Hepatocyte (in vitro differentiated cells): ENCODE data around the gene OSBP2. TPM values are rescaled to one million over a fixed set of nuclear protein-coding genes. Genes with fewer than 3 reads are reported as not detected.

ENCODE experiments used
- DNase-seq: peaks from one replicate; pipeline ENCODE4 v3.0.0-alpha.2; 2016; ENCODE audit warnings: low spot score
- H2AFZ ChIP-seq: fragments of 200-600 bp; sonication (generic); 2 replicates; pipeline ENCODE4 v1.6.0; 2016; ENCODE audit warnings: antibody characterized with exemption, mild to moderate bottlenecking
- H3K27ac ChIP-seq: fragments of 200-600 bp; sonication (generic); 2 replicates; pipeline ENCODE4 v1.5.1; 2016; ENCODE audit warnings: mild to moderate bottlenecking
- H3K27me3 ChIP-seq: fragments of 200-600 bp; sonication (generic); 2 replicates; pipeline ENCODE4 v1.6.1; 2016
- H3K36me3 ChIP-seq: fragments of 200-600 bp; sonication (generic); replicated peaks from 2 replicates; pipeline ENCODE4 v1.5.1; 2016; ENCODE audit warnings: low read depth; ENCODE audit not compliant: insufficient read depth
- H3K4me1 ChIP-seq: fragments of 200-600 bp; sonication (generic); 2 replicates; pipeline ENCODE4 v1.5.1; 2016; ENCODE audit warnings: mild to moderate bottlenecking, moderate library complexity; ENCODE audit not compliant: insufficient read depth
- H3K4me2 ChIP-seq: fragments of 200-600 bp; sonication (generic); 2 replicates; pipeline ENCODE4 v1.6.0; 2016
- H3K4me3 ChIP-seq: fragments of 200-600 bp; sonication (generic); 2 replicates; pipeline ENCODE4 v1.5.1; 2016; ENCODE audit warnings: mild to moderate bottlenecking
- H3K79me2 ChIP-seq: fragments of 200-600 bp; sonication (generic); 2 replicates; pipeline ENCODE4 v1.6.0; 2017; ENCODE audit warnings: mild to moderate bottlenecking
- H3K9me2 ChIP-seq: fragments of 200-600 bp; sonication (generic); replicated peaks from 2 replicates; pipeline ENCODE4 v1.6.0; 2017; ENCODE audit warnings: mild to moderate bottlenecking; ENCODE audit not compliant: insufficient read depth
- H3K9me3 ChIP-seq: fragments of 200-600 bp; sonication (generic); 2 replicates; pipeline ENCODE4 v1.5.1; 2016; ENCODE audit warnings: low read depth, mild to moderate bottlenecking
- H4K20me1 ChIP-seq: fragments of 200-600 bp; sonication (generic); 2 replicates; pipeline ENCODE4 v1.6.0; 2016; ENCODE audit warnings: mild to moderate bottlenecking; ENCODE audit not compliant: insufficient read depth, poor library complexity, severe bottlenecking
- EZH2 ChIP-seq: fragments of 200-600 bp; sonication (generic); IDR thresholded peaks from 2 replicates; pipeline ENCODE4 v1.6.1; 2016; ENCODE audit warnings: antibody characterized with exemption, mild to moderate bottlenecking, borderline replicate concordance
- EZH2phosphoT487 ChIP-seq: fragments of 200-600 bp; sonication (generic); IDR thresholded peaks from one replicate; pipeline ENCODE4 v1.6.1; 2018; ENCODE audit warnings: antibody characterized with exemption, mild to moderate bottlenecking, low read depth, moderate library complexity; ENCODE audit not compliant: unreplicated experiment, severe bottlenecking
- WGBS: methylation state at CpG from one replicate; pipeline ENCODE4 v1.1.6; 2016; ENCODE audit warnings: low lambda C conversion rate; ENCODE audit errors: missing lambda C conversion rate; 5-methylcytosine and 5-hydroxymethylcytosine counted together
- polyA plus RNA-seq: library from polyadenylated mRNA; unstranded; fragments of >200 nt; fragmentation: Nextera tagmentation; extraction: Ambion mirVana; gene quantifications from 2 replicates; pipeline ENCODE4 v1.2.1, GENCODE V29; 2016
- total RNA-seq: library from RNA; depleted of rRNA; stranded (reverse); fragments of >200 nt; gene quantifications from 2 replicates; pipeline ENCODE4 v1.2.3, GENCODE V29; 2014
- TF ChIP-seq, protein P1 (sequence below): fragments of 200-600 bp; sonication (generic); IDR thresholded peaks from 2 replicates; pipeline ENCODE4 v1.5.1; 2016; ENCODE audit warnings: antibody characterized with exemption, mild to moderate bottlenecking; ENCODE audit not compliant: poor library complexity

OSBP2 gene
- total and polyA plus RNA-seq, 2 experiments from 2014 or later, result 23.0 to 25.5 TPM

- H3K4me3 ChIP-seq, result no peak overlapping the region
- WGBS, result 93% methylated on average over 14 of the region's 14 CpGs
- H3K79me2 ChIP-seq, result no peaks in the 10 kb centered on the region
- H3K27ac ChIP-seq, result no peak overlapping the region
- H3K4me1 ChIP-seq, result no peaks in the 10 kb centered on the region
- DNase-seq, result no peak
- H2AFZ ChIP-seq, result no peak overlapping the region
- no peaks in the 10 kb centered on the region for H3K9me3 ChIP-seq
- no peaks in the 10 kb centered on the region for H3K36me3 ChIP-seq
- no peaks in the 10 kb centered on the region for H4K20me1 ChIP-seq
- no peak overlapping the region for H3K4me2 ChIP-seq
- no peaks in the 10 kb centered on the region for H3K9me2 ChIP-seq
- TF ChIP-seq EZH2phosphoT487 (no peak), EZH2 (no peak)
- TF ChIP-seq, protein P1, sequence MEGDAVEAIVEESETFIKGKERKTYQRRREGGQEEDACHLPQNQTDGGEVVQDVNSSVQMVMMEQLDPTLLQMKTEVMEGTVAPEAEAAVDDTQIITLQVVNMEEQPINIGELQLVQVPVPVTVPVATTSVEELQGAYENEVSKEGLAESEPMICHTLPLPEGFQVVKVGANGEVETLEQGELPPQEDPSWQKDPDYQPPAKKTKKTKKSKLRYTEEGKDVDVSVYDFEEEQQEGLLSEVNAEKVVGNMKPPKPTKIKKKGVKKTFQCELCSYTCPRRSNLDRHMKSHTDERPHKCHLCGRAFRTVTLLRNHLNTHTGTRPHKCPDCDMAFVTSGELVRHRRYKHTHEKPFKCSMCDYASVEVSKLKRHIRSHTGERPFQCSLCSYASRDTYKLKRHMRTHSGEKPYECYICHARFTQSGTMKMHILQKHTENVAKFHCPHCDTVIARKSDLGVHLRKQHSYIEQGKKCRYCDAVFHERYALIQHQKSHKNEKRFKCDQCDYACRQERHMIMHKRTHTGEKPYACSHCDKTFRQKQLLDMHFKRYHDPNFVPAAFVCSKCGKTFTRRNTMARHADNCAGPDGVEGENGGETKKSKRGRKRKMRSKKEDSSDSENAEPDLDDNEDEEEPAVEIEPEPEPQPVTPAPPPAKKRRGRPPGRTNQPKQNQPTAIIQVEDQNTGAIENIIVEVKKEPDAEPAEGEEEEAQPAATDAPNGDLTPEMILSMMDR, result no peak
- H3K27me3 ChIP-seq, result peaks cover 16% of the 10 kb centered on the region
These were observed 133.8 kb downstream of the OSBP2 start for GRCh38 chr22:30828187-30829155.

- no peak overlapping the region for H3K4me2 ChIP-seq
- no peak for DNase-seq
- H2AFZ ChIP-seq, result no peak overlapping the region
- H3K36me3 ChIP-seq, result no peaks in the 10 kb centered on the region
- H3K9me2 ChIP-seq, result no peaks in the 10 kb centered on the region
- TF ChIP-seq EZH2phosphoT487 (no peak), EZH2 (no peak)
- TF ChIP-seq, protein P1, result no peak
- WGBS, result 83% methylated on average over 12 of the region's 12 CpGs
- H4K20me1 ChIP-seq, result no peaks in the 10 kb centered on the region
- no peaks in the 10 kb centered on the region for H3K9me3 ChIP-seq
- no peak overlapping the region for H3K4me3 ChIP-seq
- H3K27ac ChIP-seq, result no peak overlapping the region
- no peaks in the 10 kb centered on the region for H3K79me2 ChIP-seq
- H3K27me3 ChIP-seq, result peaks cover under 1% of the 10 kb centered on the region
- H3K4me1 ChIP-seq, result no peaks in the 10 kb centered on the region
These were observed 135.4 kb downstream of the OSBP2 start for GRCh38 chr22:30829901-30830550.

GRCh38 chr22:30830907-30831306 is 136.2 kb downstream of the OSBP2 start:
- no peaks in the 10 kb centered on the region for H3K36me3 ChIP-seq
- H3K4me2 ChIP-seq, result no peak overlapping the region
- no peak for DNase-seq
- H3K9me2 ChIP-seq, result no peaks in the 10 kb centered on the region
- H2AFZ ChIP-seq, result no peak overlapping the region
- no peaks in the 10 kb centered on the region for H4K20me1 ChIP-seq
- TF ChIP-seq EZH2phosphoT487 (no peak), EZH2 (no peak)
- TF ChIP-seq, protein P1, result no peak
- 71% methylated on average over 7 of the region's 7 CpGs for WGBS
- H3K4me3 ChIP-seq, result no peak overlapping the region
- no peaks in the 10 kb centered on the region for H3K27me3 ChIP-seq
- H3K9me3 ChIP-seq, result no peaks in the 10 kb centered on the region
- H3K27ac ChIP-seq, result no peak overlapping the region
- H3K79me2 ChIP-seq, result no peaks in the 10 kb centered on the region
- H3K4me1 ChIP-seq, result no peaks in the 10 kb centered on the region
